SU-DHL-6 (cell line): ENCODE data around the gene NT5DC3.

ENCODE experiments used
- CTCF ChIP-seq: fragments of 200-600 bp; sonication (generic); IDR thresholded peaks from one replicate; pipeline ENCODE4 v1.5.1; 2017; ENCODE audit warnings: antibody characterized with exemption, mild to moderate bottlenecking, low read length, moderate library complexity; ENCODE audit not compliant: insufficient read depth, poor library complexity, severe bottlenecking
- EZH2phosphoT487 ChIP-seq: fragments of 200-600 bp; sonication (generic), shearing (Covaris generic); conservative IDR thresholded peaks from 2 replicates; pipeline ENCODE4 v1.6.1; 2018; ENCODE audit warnings: mild to moderate bottlenecking, antibody characterized with exemption, low read length, moderate library complexity, mixed read lengths

- TF ChIP-seq CTCF (no peak), EZH2phosphoT487 (no peak)
Measured at GRCh38 chr12:103830025-103830725, 10.9 kb downstream of the NT5DC3 start.
